NCI-H748 treated with DMSO at 0.1 percent for 48 hours (cell line): ENCODE results near the gene KRTAP5-2.
"Not testable (repeated sequence)": the region's sequence is repeated elsewhere in the genome, so short reads cannot be mapped to it uniquely, and the experiment has no call there.

Experiments
- DNase-seq: peaks from one replicate; lab custom pipeline; 2025; lab: John Stamatoyannopoulos, UW

Gene KRTAP5-2

GRCh38 chr11:1628506-1629325, 30.6 kb upstream of the KRTAP5-2 start:
- DNase-seq, result no peak

- no peak for DNase-seq
These were observed 27.4 kb upstream of the KRTAP5-2 start for GRCh38 chr11:1625541-1625940.

- no peak for DNase-seq
These were observed 26.5 kb upstream of the KRTAP5-2 start for GRCh38 chr11:1624621-1625020.

- DNase-seq, result peak; percentile 22
These were observed 25.6 kb upstream of the KRTAP5-2 start for GRCh38 chr11:1623716-1624115.

GRCh38 chr11:1622086-1622485, 24.0 kb upstream of the KRTAP5-2 start, which contains the start of gene KRTAP5-4:
KRTAP5-4 (minus strand) TSS chr11:1622138; CDS start chr11:1622093, 45 bp downstream.
- DNase-seq, result no peak

- DNase-seq, result no peak
These were observed 21.4 kb upstream of the KRTAP5-2 start for GRCh38 chr11:1619449-1619848.

- no peak for DNase-seq
These were observed 20.1 kb upstream of the KRTAP5-2 start for GRCh38 chr11:1618231-1618630.

GRCh38 chr11:1608363-1608762, 10.3 kb upstream of the KRTAP5-2 start, which contains the start of gene KRTAP5-3:
KRTAP5-3 (minus strand) TSS chr11:1608463; CDS start chr11:1608385, 78 bp downstream.
- DNase-seq, result peak; percentile 33

GRCh38 chr11:1607901-1608300, 9.8 kb upstream of the KRTAP5-2 start:
- DNase-seq, result not testable (repeated sequence)

- not testable (repeated sequence) for DNase-seq
These were observed 9.2 kb upstream of the KRTAP5-2 start for GRCh38 chr11:1607156-1607845.

- DNase-seq, result not testable (repeated sequence)
These were observed 7.8 kb upstream of the KRTAP5-2 start for GRCh38 chr11:1605923-1606322.

- DNase-seq, result no peak
These were observed 6.6 kb upstream of the KRTAP5-2 start for GRCh38 chr11:1604711-1605110.

GRCh38 chr11:1604181-1604580, 6.1 kb upstream of the KRTAP5-2 start:
- DNase-seq, result no peak

- DNase-seq, result no peak
These were observed 5.5 kb upstream of the KRTAP5-2 start for GRCh38 chr11:1603629-1604028.

- DNase-seq, result not testable (repeated sequence)
These were observed 3.6 kb upstream of the KRTAP5-2 start for GRCh38 chr11:1601663-1602062.

- DNase-seq, result no peak
These were observed 2.5 kb upstream of the KRTAP5-2 start for GRCh38 chr11:1600626-1601025.

GRCh38 chr11:1598816-1599215, 722 bp upstream of the KRTAP5-2 start:
- DNase-seq, result no peak

GRCh38 chr11:1598406-1598805, 312 bp upstream of the KRTAP5-2 start:
- DNase-seq, result not testable (repeated sequence)

- DNase-seq, result no peak
These were observed 632 bp downstream of the KRTAP5-2 start for GRCh38 chr11:1597331-1597993.

GRCh38 chr11:1596576-1597121, 1.4 kb downstream of the KRTAP5-2 start:
- DNase-seq, result peak; percentile 15

- not testable (repeated sequence) for DNase-seq
These were observed 2.0 kb downstream of the KRTAP5-2 start for GRCh38 chr11:1595994-1596575.

- peak; percentile 64 for DNase-seq
These were observed 5.5 kb downstream of the KRTAP5-2 start for GRCh38 chr11:1592628-1593027.
